HEK293 (cell line): Measurements from ENCODE around the gene GPBAR1.

Experiments used
- CTCF ChIA-PET: fragments of 350-600 bp; formaldehyde crosslinking; extraction: SDS; loops from one replicate; lab custom pipeline; 2021; ENCODE audit warnings: antibody characterized with exemption; lab: Yijun Ruan, JAX
- POLR2A ChIA-PET: fragments of 300-600 bp; formaldehyde crosslinking; extraction: SDS; loops from one replicate; lab custom pipeline; 2020; ENCODE audit warnings: antibody characterized with exemption, inconsistent platforms; lab: Yijun Ruan, JAX
- H3K27ac ChIP-seq: fragments of 200-500 bp; sonication (Bioruptor generic); 2 replicates; pipeline ENCODE4 v1.5.1; 2014; ENCODE audit warnings: low read depth, low read length, control low read depth, inconsistent platforms; ENCODE audit errors: extremely low read depth
- H3K36me3 ChIP-seq, 2 experiments: fragments of 200-500 bp in 1 of 2; sonication (Bioruptor generic) in 1 of 2; 1 replicate in 1 of 2; 2 replicates in 1 of 2; pipeline ENCODE4 v1.5.1; 2014 to 2017; ENCODE audit warnings: inconsistent platforms in 2 of 2, low read length in 2 of 2; ENCODE audit not compliant: control insufficient read depth in 2 of 2, insufficient read depth in 1 of 2
- H3K4me1 ChIP-seq: fragments of 200-500 bp; sonication (Bioruptor generic); 2 replicates; pipeline ENCODE4 v1.5.1; 2014; ENCODE audit warnings: mild to moderate bottlenecking, low read length, inconsistent platforms; ENCODE audit not compliant: control insufficient read depth, insufficient read depth
- H3K4me3 ChIP-seq: 2 replicates; pipeline ENCODE4 v1.5.1; 2011; ENCODE audit warnings: low read depth, mild to moderate bottlenecking, control low read depth, low read length, moderate library complexity
- H3K9me3 ChIP-seq: fragments of 200-500 bp; sonication (Bioruptor generic); 2 replicates; pipeline ENCODE4 v1.5.1; 2014; ENCODE audit warnings: low read depth, low read length, inconsistent platforms; ENCODE audit not compliant: control insufficient read depth, insufficient read depth
- BCL11B ChIP-seq: fragments of 450-650 bp; formaldehyde crosslinking; IDR thresholded peaks from 2 replicates; pipeline ENCODE4 v1.5.1; 2016; ENCODE audit warnings: low read depth, missing biosample characterization, missing genetic modification characterization
- KLF1 ChIP-seq: fragments of 450-650 bp; formaldehyde crosslinking; IDR thresholded peaks from 2 replicates; pipeline ENCODE4 v1.5.1; 2016; ENCODE audit warnings: missing biosample characterization, missing genetic modification characterization
- PBX3 ChIP-seq: sonication (generic); formaldehyde crosslinking; IDR thresholded peaks from 2 replicates; pipeline ENCODE4 v1.8.1; 2022; ENCODE audit warnings: mild to moderate bottlenecking, moderate library complexity, missing genetic modification reagents
- REPIN1 ChIP-seq: fragments of 450-650 bp; formaldehyde crosslinking; IDR thresholded peaks from 2 replicates; pipeline ENCODE4 v1.5.1; 2017; ENCODE audit warnings: missing biosample characterization, missing genetic modification characterization, low read depth
- SALL2 ChIP-seq: fragments of 450-650 bp; formaldehyde crosslinking; IDR thresholded peaks from 2 replicates; pipeline ENCODE4 v1.5.0; 2017; ENCODE audit warnings: missing biosample characterization, mild to moderate bottlenecking, missing genetic modification characterization, borderline replicate concordance
- ZBTB44 ChIP-seq: fragments of 450-650 bp; IDR thresholded peaks from 2 replicates; pipeline ENCODE4 v1.5.1; 2018; ENCODE audit warnings: missing biosample characterization, mild to moderate bottlenecking, missing genetic modification characterization
- ZNF133 ChIP-seq: fragments of 450-650 bp; formaldehyde crosslinking; IDR thresholded peaks from 2 replicates; pipeline ENCODE4 v1.5.1; 2016; ENCODE audit warnings: missing biosample characterization, missing genetic modification characterization
- ZNF202 ChIP-seq: fragments of 450-650 bp; formaldehyde crosslinking; IDR thresholded peaks from 2 replicates; pipeline ENCODE4 v1.5.1; 2016; ENCODE audit warnings: missing biosample characterization, missing genetic modification characterization, borderline replicate concordance
- ZNF266 ChIP-seq: fragments of 450-650 bp; formaldehyde crosslinking; IDR thresholded peaks from 2 replicates; pipeline ENCODE4 v1.5.1; 2016; ENCODE audit warnings: missing biosample characterization, missing genetic modification characterization, low read depth
- ZNF416 ChIP-seq: fragments of 450-650 bp; formaldehyde crosslinking; IDR thresholded peaks from 2 replicates; pipeline ENCODE4 v1.5.1; 2016; ENCODE audit warnings: missing biosample characterization, missing genetic modification characterization
- ZNF449 ChIP-seq: fragments of 450-650 bp; formaldehyde crosslinking; IDR thresholded peaks from 2 replicates; pipeline ENCODE4 v1.5.1; 2017; ENCODE audit warnings: missing biosample characterization, mild to moderate bottlenecking, missing genetic modification characterization, moderate library complexity
- ZNF473 ChIP-seq: fragments of 450-650 bp; formaldehyde crosslinking; IDR thresholded peaks from 2 replicates; pipeline ENCODE4 v1.5.1; 2017; ENCODE audit warnings: missing biosample characterization, missing genetic modification characterization
- ZNF521 ChIP-seq: fragments of 450-650 bp; formaldehyde crosslinking; IDR thresholded peaks from 2 replicates; pipeline ENCODE4 v1.5.1; 2017; ENCODE audit warnings: missing biosample characterization, mild to moderate bottlenecking, missing genetic modification characterization
- ZNF529 ChIP-seq: fragments of 450-650 bp; formaldehyde crosslinking; IDR thresholded peaks from 2 replicates; pipeline ENCODE4 v1.5.1; 2017; ENCODE audit warnings: missing genetic modification characterization, missing biosample characterization; ENCODE audit not compliant: insufficient replicate concordance
- ZNF585B ChIP-seq: fragments of 450-650 bp; formaldehyde crosslinking; IDR thresholded peaks from 2 replicates; pipeline ENCODE4 v1.5.1; 2016; ENCODE audit warnings: missing biosample characterization, missing genetic modification characterization
- ZNF677 ChIP-seq: fragments of 450-650 bp; IDR thresholded peaks from 2 replicates; pipeline ENCODE4 v1.5.0; 2018; ENCODE audit warnings: missing biosample characterization, mild to moderate bottlenecking, missing genetic modification characterization, moderate library complexity
- ZNF791 ChIP-seq: fragments of 450-650 bp; formaldehyde crosslinking; IDR thresholded peaks from 2 replicates; pipeline ENCODE4 v1.5.1; 2016; ENCODE audit warnings: missing biosample characterization, missing genetic modification characterization
- ZSCAN16 ChIP-seq: fragments of 450-650 bp; formaldehyde crosslinking; IDR thresholded peaks from 2 replicates; pipeline ENCODE4 v1.5.1; 2016; ENCODE audit warnings: missing biosample characterization, missing genetic modification characterization
- TF ChIP-seq, protein P1 (sequence below): fragments of 450-650 bp; formaldehyde crosslinking; IDR thresholded peaks from 2 replicates; pipeline ENCODE4 v1.5.1; 2016; ENCODE audit warnings: missing biosample characterization, missing genetic modification characterization
- TF ChIP-seq, protein P2 (sequence below): fragments of 450-650 bp; formaldehyde crosslinking; IDR thresholded peaks from 2 replicates; pipeline ENCODE4 v1.5.1; 2016; ENCODE audit warnings: missing biosample characterization, missing genetic modification characterization
- TF ChIP-seq, protein P3 (sequence below): fragments of 450-650 bp; formaldehyde crosslinking; IDR thresholded peaks from 2 replicates; pipeline ENCODE4 v1.5.1; 2017; ENCODE audit warnings: missing biosample characterization, missing genetic modification characterization

The GPBAR1 gene

DNA sequence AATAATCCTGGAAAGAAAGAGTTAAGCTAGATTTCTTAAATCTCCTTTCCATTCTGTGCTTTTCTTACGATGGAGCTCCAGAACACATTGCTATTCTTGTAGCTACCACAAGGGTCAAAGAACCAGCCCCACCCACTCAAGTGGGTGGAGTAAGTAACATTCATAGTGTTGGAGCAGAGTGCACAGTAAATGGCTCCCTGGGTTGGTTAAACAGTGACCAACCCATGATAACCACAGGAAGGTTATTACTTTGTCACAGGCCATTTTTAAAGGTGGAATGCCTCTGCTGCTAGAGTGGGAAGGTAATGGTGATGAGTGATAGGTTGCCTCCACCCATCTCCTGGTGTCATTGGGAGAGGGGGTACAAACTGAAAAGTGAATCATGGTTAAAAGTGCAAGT, 29.9 kb upstream of the GPBAR1 start:
- TF ChIP-seq SALL2 (tag by site-specific recombination): no peak
- TF ChIP-seq KLF1: peak; percentile 59
- Histone ChIP-seq H3K36me3 (peaks cover 59 to 89% of the 10 kb centered on the region in 2 experiments), H3K27ac (no peak overlapping the region), H3K9me3 (no peaks in the 10 kb centered on the region), H3K4me3 (no peak overlapping the region), H3K4me1 (peaks cover 8% of the 10 kb centered on the region)
- ChIA-PET POLR2A (no interaction called here), CTCF (interaction anchor here (1.3 to 2.0 kb wide), 4 partner anchors 12 to 26 kb away, joined by 3 to 9 read pairs (median 6); no protein-coding TSS in a partner anchor)

- POLR2A ChIA-PET: no interaction called here
- H3K4me3 ChIP-seq: no peak overlapping the region
- no peak overlapping the region for H3K27ac ChIP-seq
- peaks cover 71 to 95% of the 10 kb centered on the region in 2 experiments for H3K36me3 ChIP-seq
- H3K4me1 ChIP-seq: peaks cover 6% of the 10 kb centered on the region
- TF ChIP-seq ZNF449: no peak
- no peak for TF ChIP-seq ZNF791
- TF ChIP-seq ZNF529 (tag by site-specific recombination): no peak
- no peak for TF ChIP-seq ZNF416 (tag by site-specific recombination)
- CTCF ChIA-PET: no interaction called here
- H3K9me3 ChIP-seq: no peaks in the 10 kb centered on the region
Observed at GRCh38 chr2:218233543-218233942, 27.3 kb upstream of the GPBAR1 start.

DNA sequence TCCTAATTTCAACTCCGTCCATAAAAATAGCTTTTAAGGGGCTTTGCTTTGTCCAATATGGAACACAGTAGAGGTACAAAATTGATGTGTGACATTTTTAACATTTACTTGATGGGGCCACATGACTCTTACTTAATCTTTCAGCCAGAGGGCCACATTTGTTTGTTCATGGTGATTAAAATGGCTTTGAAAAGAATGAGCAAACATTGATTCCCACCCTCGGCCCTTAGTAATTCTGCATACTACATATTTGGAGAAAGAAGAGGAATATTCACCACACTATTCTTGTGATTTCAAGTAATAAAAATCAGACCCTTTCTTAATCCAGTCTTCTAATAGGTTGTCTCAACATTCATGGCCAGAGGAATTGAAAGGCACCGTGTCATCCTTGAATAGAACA, 26.3 kb upstream of the GPBAR1 start:
- POLR2A ChIA-PET: no interaction called here
- H3K4me1 ChIP-seq: 0 out of 2 replicates have a peak, but pooled peaks cover 2% of the 10 kb centered on the region
- TF ChIP-seq, protein P1, sequence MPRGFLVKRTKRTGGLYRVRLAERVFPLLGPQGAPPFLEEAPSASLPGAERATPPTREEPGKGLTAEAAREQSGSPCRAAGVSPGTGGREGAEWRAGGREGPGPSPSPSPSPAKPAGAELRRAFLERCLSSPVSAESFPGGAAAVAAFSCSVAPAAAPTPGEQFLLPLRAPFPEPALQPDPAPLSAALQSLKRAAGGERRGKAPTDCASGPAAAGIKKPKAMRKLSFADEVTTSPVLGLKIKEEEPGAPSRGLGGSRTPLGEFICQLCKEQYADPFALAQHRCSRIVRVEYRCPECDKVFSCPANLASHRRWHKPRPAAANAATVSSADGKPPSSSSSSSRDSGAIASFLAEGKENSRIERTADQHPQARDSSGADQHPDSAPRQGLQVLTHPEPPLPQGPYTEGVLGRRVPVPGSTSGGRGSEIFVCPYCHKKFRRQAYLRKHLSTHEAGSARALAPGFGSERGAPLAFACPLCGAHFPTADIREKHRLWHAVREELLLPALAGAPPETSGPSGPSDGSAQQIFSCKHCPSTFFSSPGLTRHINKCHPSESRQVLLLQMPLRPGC (tag by site-specific recombination): no peak
- TF ChIP-seq ZSCAN16 (tag by site-specific recombination) (no peak), ZBTB44 (tag by site-specific recombination) (no peak), ZNF133 (tag by site-specific recombination) (no peak), ZNF202 (tag by site-specific recombination) (no peak), ZNF521 (tag by site-specific recombination) (no peak), ZNF677 (tag by site-specific recombination) (no peak), REPIN1 (tag by site-specific recombination) (no peak), ZNF791 (no peak), ZNF585B (no peak), PBX3 (CRISPR knock-in tag) (no peak), ZNF473 (tag by site-specific recombination) (no peak), BCL11B (tag by site-specific recombination) (no peak), ZNF266 (tag by site-specific recombination) (no peak)
- TF ChIP-seq, protein P2, sequence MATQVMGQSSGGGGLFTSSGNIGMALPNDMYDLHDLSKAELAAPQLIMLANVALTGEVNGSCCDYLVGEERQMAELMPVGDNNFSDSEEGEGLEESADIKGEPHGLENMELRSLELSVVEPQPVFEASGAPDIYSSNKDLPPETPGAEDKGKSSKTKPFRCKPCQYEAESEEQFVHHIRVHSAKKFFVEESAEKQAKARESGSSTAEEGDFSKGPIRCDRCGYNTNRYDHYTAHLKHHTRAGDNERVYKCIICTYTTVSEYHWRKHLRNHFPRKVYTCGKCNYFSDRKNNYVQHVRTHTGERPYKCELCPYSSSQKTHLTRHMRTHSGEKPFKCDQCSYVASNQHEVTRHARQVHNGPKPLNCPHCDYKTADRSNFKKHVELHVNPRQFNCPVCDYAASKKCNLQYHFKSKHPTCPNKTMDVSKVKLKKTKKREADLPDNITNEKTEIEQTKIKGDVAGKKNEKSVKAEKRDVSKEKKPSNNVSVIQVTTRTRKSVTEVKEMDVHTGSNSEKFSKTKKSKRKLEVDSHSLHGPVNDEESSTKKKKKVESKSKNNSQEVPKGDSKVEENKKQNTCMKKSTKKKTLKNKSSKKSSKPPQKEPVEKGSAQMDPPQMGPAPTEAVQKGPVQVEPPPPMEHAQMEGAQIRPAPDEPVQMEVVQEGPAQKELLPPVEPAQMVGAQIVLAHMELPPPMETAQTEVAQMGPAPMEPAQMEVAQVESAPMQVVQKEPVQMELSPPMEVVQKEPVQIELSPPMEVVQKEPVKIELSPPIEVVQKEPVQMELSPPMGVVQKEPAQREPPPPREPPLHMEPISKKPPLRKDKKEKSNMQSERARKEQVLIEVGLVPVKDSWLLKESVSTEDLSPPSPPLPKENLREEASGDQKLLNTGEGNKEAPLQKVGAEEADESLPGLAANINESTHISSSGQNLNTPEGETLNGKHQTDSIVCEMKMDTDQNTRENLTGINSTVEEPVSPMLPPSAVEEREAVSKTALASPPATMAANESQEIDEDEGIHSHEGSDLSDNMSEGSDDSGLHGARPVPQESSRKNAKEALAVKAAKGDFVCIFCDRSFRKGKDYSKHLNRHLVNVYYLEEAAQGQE (tag by site-specific recombination): no peak
- TF ChIP-seq, protein P3, sequence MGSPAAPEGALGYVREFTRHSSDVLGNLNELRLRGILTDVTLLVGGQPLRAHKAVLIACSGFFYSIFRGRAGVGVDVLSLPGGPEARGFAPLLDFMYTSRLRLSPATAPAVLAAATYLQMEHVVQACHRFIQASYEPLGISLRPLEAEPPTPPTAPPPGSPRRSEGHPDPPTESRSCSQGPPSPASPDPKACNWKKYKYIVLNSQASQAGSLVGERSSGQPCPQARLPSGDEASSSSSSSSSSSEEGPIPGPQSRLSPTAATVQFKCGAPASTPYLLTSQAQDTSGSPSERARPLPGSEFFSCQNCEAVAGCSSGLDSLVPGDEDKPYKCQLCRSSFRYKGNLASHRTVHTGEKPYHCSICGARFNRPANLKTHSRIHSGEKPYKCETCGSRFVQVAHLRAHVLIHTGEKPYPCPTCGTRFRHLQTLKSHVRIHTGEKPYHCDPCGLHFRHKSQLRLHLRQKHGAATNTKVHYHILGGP (tag by site-specific recombination): no peak
- TF ChIP-seq, all 188 proteins: peak for 0
- Histone ChIP-seq H3K27ac (no peak overlapping the region), H3K36me3 (peaks cover 76 to 97% of the 10 kb centered on the region in 2 experiments), H3K9me3 (no peaks in the 10 kb centered on the region), H3K4me3 (no peak overlapping the region)
- CTCF ChIA-PET: interaction anchor here (0.6 kb wide), 1 partner anchor 12 kb away, joined by 4 read pairs; no protein-coding TSS in a partner anchor
